ENCODE results near the gene SULT2B1.
"Not testable (repeated sequence)": the region's sequence is repeated elsewhere in the genome, so short reads cannot be mapped to it uniquely, and the experiment has no call there.

Gene SULT2B1

GRCh38 chr19:48561412-48561811 is 9.4 kb downstream of the SULT2B1 start:
- no peak for DNase-seq

- no peak for DNase-seq
These were observed 13.1 kb downstream of the SULT2B1 start for GRCh38 chr19:48565090-48565489.

- DNase-seq, result no peak
These were observed 16.4 kb downstream of the SULT2B1 start for GRCh38 chr19:48568345-48568886.

GRCh38 chr19:48569814-48570213 is 17.8 kb downstream of the SULT2B1 start:
- DNase-seq, result no peak

- no peak for DNase-seq
These were observed 19.6 kb downstream of the SULT2B1 start for GRCh38 chr19:48571378-48572162.

GRCh38 chr19:48573163-48573505 is 21.2 kb downstream of the SULT2B1 start:
- DNase-seq, result no peak

GRCh38 chr19:48575931-48576622 is 24.1 kb downstream of the SULT2B1 start:
- DNase-seq, result no peak

- DNase-seq, result not testable (repeated sequence)
These were observed 25.9 kb downstream of the SULT2B1 start for GRCh38 chr19:48577908-48578307.

- no peak for DNase-seq
These were observed 26.9 kb downstream of the SULT2B1 start for GRCh38 chr19:48578891-48579290.

GRCh38 chr19:48582168-48582567 is 30.2 kb downstream of the SULT2B1 start:
- DNase-seq, result no peak

- no peak for DNase-seq
These were observed 35.4 kb downstream of the SULT2B1 start for GRCh38 chr19:48587387-48587786.

- peak; percentile 80 for DNase-seq
These were observed 36.9 kb downstream of the SULT2B1 start for GRCh38 chr19:48588670-48589401.

- DNase-seq, result no peak
These were observed 39.0 kb downstream of the SULT2B1 start for GRCh38 chr19:48591021-48591420.

- no peak for DNase-seq
These were observed 43.2 kb downstream of the SULT2B1 start for GRCh38 chr19:48595171-48595570.

- no peak for DNase-seq
These were observed 43.9 kb downstream of the SULT2B1 start for GRCh38 chr19:48595833-48596232.

- DNase-seq, result no peak
These were observed 44.3 kb downstream of the SULT2B1 start for GRCh38 chr19:48596237-48596636.

GRCh38 chr19:48596679-48597465 is 44.9 kb downstream of the SULT2B1 start:
- peak; percentile 70 for DNase-seq

GRCh38 chr19:48598996-48599700 is 47.2 kb downstream of the SULT2B1 start:
- DNase-seq, result no peak

GRCh38 chr19:48600679-48601417 is 48.9 kb downstream of the SULT2B1 start:
- DNase-seq, result no peak

GRCh38 chr19:48603001-48603400 is 51.0 kb downstream of the SULT2B1 start:
- DNase-seq, result no peak

GRCh38 chr19:48603449-48603848 is 51.5 kb downstream of the SULT2B1 start:
- no peak for DNase-seq
